GM23248 (cell line): ENCODE data around the gene TNNI3. TPM values are rescaled to one million over a fixed set of nuclear protein-coding genes. Genes with fewer than 3 reads are reported as not detected.

Experiments
- DNase-seq: peaks from one replicate; pipeline ENCODE4 v3.0.0-alpha.2; 2015
- H2AFZ ChIP-seq: fragments of 200-600 bp; sonication (generic); 2 replicates; pipeline ENCODE4 v1.6.1; 2016; ENCODE audit warnings: antibody characterized with exemption
- H3F3A ChIP-seq: fragments of 200-600 bp; sonication (generic); 2 replicates; pipeline ENCODE4 v1.6.1; 2016; ENCODE audit warnings: mild to moderate bottlenecking, antibody characterized with exemption, mixed run types; ENCODE audit not compliant: insufficient read depth
- H3K27ac ChIP-seq: fragments of 200-600 bp; sonication (generic); 2 replicates; pipeline ENCODE4 v1.5.1; 2016; ENCODE audit warnings: mild to moderate bottlenecking
- H3K27me3 ChIP-seq: fragments of 200-600 bp; sonication (generic); replicated peaks from 2 replicates; pipeline ENCODE4 v1.6.1; 2016; ENCODE audit warnings: mild to moderate bottlenecking; ENCODE audit not compliant: insufficient read depth
- H3K36me3 ChIP-seq: fragments of 200-600 bp; sonication (generic); 2 replicates; pipeline ENCODE4 v1.6.1; 2016; ENCODE audit warnings: low read depth, mild to moderate bottlenecking
- H3K4me1 ChIP-seq: fragments of 200-600 bp; sonication (generic); 2 replicates; pipeline ENCODE4 v1.6.1; 2016; ENCODE audit warnings: mild to moderate bottlenecking; ENCODE audit not compliant: insufficient read depth
- H3K4me2 ChIP-seq: fragments of 200-600 bp; sonication (generic); one replicate; pipeline ENCODE4 v1.6.1; 2016; ENCODE audit warnings: mild to moderate bottlenecking; ENCODE audit not compliant: unreplicated experiment
- H3K4me3 ChIP-seq: fragments of 200-600 bp; sonication (generic); 2 replicates; pipeline ENCODE4 v1.5.1; 2016; ENCODE audit warnings: mild to moderate bottlenecking
- H3K79me2 ChIP-seq: fragments of 200-600 bp; sonication (generic); 2 replicates; pipeline ENCODE4 v1.6.1; 2016; ENCODE audit warnings: mild to moderate bottlenecking; ENCODE audit not compliant: insufficient read depth
- H3K9ac ChIP-seq: fragments of 200-600 bp; sonication (generic); 2 replicates; pipeline ENCODE4 v1.6.1; 2016; ENCODE audit warnings: mild to moderate bottlenecking
- H3K9me2 ChIP-seq: fragments of 200-600 bp; sonication (generic); 2 replicates; pipeline ENCODE4 v1.6.1; 2016; ENCODE audit warnings: mixed run types, mild to moderate bottlenecking, moderate library complexity; ENCODE audit not compliant: insufficient read depth
- H3K9me3 ChIP-seq: fragments of 200-600 bp; sonication (generic); one replicate; pipeline ENCODE4 v1.6.1; 2017; ENCODE audit warnings: low read depth
- H4K20me1 ChIP-seq: fragments of 200-600 bp; sonication (generic); 2 replicates; pipeline ENCODE4 v1.6.0; 2016; ENCODE audit not compliant: insufficient read depth
- EZH2 ChIP-seq: fragments of 200-600 bp; sonication (generic); IDR thresholded peaks from 2 replicates; pipeline ENCODE4 v1.6.1; 2018; ENCODE audit warnings: antibody characterized with exemption, mild to moderate bottlenecking; ENCODE audit not compliant: insufficient read depth, poor library complexity, severe bottlenecking
- EZH2phosphoT487 ChIP-seq: fragments of 200-600 bp; sonication (generic); IDR thresholded peaks from 2 replicates; pipeline ENCODE4 v1.6.1; 2018; ENCODE audit warnings: antibody characterized with exemption, moderate library complexity, mild to moderate bottlenecking, low read depth; ENCODE audit not compliant: insufficient read depth
- WGBS, 2 experiments: methylation state at CpG; one replicate each; pipeline ENCODE4 v1.1.6; 2015 to 2017; ENCODE audit warnings: low lambda C conversion rate in 2 of 2, low coverage in 1 of 2; ENCODE audit errors: missing lambda C conversion rate in 2 of 2; 5-methylcytosine and 5-hydroxymethylcytosine counted together
- in situ Hi-C: fragments of 300-500 bp; cut with MboI; formaldehyde crosslinking; loops from 2 replicates; pipeline ENCODE4 v1.15.0; 2020
- polyA plus RNA-seq: library from polyadenylated mRNA; unstranded; fragments of >200 nt; fragmentation: Nextera tagmentation; extraction: Ambion mirVana; gene quantifications from 2 replicates; pipeline ENCODE4 v1.2.1, GENCODE V29; 2016
- total RNA-seq: library from RNA; depleted of rRNA; stranded (reverse); fragments of >200 nt; shearing (Covaris generic); gene quantifications from 2 replicates; pipeline ENCODE4 v1.2.3, GENCODE V29; 2014

TNNI3 gene
- total and polyA plus RNA-seq, 2 experiments from 2014 or later: not detected

DNA sequence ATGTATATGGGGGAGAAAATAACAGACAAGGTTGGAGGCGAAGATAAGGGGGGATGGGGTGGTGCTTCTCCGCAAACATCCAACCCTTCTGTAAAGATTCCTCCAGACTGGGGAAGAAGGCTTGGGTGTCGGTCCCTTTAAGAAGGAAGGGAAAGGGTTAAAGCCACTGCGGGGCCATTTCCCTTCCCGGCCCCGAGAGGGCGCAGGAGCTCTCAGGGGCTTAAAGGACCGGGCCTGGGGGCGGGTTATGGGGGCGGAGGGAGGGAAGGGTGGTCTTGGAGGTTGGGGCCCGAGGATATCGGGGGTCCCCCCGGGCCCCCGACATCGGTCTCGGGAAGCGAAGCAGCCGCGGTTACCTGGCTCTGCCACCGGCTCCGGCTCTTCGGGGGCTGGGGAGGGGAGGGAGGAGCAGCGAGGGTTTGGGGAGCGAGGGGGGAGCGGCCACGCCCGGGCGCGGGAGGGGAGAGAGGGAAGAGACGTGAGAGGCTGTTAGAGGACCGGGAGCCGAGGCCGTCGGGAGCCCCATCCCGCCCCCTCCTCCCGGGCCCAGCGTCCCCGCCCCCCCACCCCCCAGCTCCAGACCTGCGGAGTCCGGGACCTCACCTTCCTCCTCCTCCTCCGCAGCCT, 11.3 kb downstream of the TNNI3 start:
- H3K79me2 ChIP-seq: no peaks in the 10 kb centered on the region
- no peaks in the 10 kb centered on the region for H4K20me1 ChIP-seq
- H3K27me3 ChIP-seq: peaks cover 30% of the 10 kb centered on the region
- DNase-seq: peak; percentile 46
- H2AFZ ChIP-seq: no peak overlapping the region
- no peaks in the 10 kb centered on the region for H3K36me3 ChIP-seq
- no peak overlapping the region for H3K27ac ChIP-seq
- no peak overlapping the region for H3K4me2 ChIP-seq
- H3K4me3 ChIP-seq: no peak overlapping the region
- TF ChIP-seq EZH2phosphoT487: no peak
- TF ChIP-seq EZH2: no peak
- no peaks in the 10 kb centered on the region for H3F3A ChIP-seq
- no peaks in the 10 kb centered on the region for H3K9me2 ChIP-seq
- no peak overlapping the region for H3K9ac ChIP-seq
- H3K9me3 ChIP-seq: no peaks in the 10 kb centered on the region
- in situ Hi-C loops: loop anchor here (10.0 to 25.0 kb wide), 2 partner anchors 269 to 491 kb away; partner anchors contain the start of genes CCDC106, ZNF580 and ZNF581
- H3K4me1 ChIP-seq: no peaks in the 10 kb centered on the region
- WGBS, 2 experiments: 0 to 3% methylated on average over 6 to 39 of the region's 41 CpGs

DNA sequence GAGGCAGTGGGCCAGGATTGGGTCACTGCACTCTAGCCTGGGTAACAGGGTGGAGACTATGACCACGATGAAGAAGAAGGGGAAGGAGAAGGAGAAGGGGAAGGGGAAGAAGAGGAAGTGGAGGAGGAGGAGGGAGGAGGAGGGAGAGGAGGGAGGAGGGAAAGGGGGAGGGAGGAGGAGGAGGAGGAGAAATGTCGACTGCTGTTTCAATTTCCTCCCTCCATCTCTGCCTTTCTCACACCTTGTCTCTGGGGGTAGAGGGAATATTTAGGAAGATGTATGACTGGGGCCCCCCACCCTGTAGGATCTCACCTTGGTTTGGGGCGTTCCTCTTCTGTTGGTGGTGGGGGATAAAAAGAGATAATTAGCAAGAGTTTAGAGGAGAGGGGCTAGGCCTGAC, 12.3 kb downstream of the TNNI3 start:
- H3K36me3 ChIP-seq: no peaks in the 10 kb centered on the region
- no peaks in the 10 kb centered on the region for H3F3A ChIP-seq
- H3K4me2 ChIP-seq: no peak overlapping the region
- no peak for TF ChIP-seq EZH2
- TF ChIP-seq EZH2phosphoT487: no peak
- H3K9me2 ChIP-seq: no peaks in the 10 kb centered on the region
- H3K9me3 ChIP-seq: no peaks in the 10 kb centered on the region
- 27 to 28% methylated on average over 2 to 3 of the region's 3 CpGs for WGBS, 2 experiments
- H4K20me1 ChIP-seq: no peaks in the 10 kb centered on the region
- no peaks in the 10 kb centered on the region for H3K79me2 ChIP-seq
- no peak overlapping the region for H2AFZ ChIP-seq
- no peak overlapping the region for H3K9ac ChIP-seq
- no peak overlapping the region for H3K27ac ChIP-seq
- DNase-seq: no peak
- H3K27me3 ChIP-seq: peaks cover 27% of the 10 kb centered on the region
- H3K4me1 ChIP-seq: no peaks in the 10 kb centered on the region
- in situ Hi-C loops: loop anchor here (10.0 to 25.0 kb wide), 2 partner anchors 270 to 492 kb away; partner anchors contain the start of genes CCDC106, ZNF580 and ZNF581
- H3K4me3 ChIP-seq: no peak overlapping the region

DNA sequence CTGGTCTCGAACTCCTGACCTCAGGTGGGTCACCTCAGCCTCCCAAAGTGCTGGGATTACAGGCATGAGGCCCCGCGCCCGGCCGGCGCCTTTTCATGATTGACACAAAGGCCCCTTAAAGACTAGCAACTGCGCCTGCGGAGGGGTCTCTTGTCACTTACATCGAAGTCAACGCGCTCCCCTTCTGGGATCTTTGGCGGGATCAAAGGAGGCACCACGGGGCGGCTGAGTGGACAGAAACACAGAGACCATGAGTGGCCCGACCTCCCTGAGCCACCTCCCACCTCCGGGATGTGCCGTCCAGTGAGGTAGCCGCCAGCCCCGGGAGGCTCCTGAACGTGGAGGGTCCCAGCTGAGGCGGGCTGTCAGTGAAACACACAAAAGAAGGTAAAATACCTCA, 15.8 kb downstream of the TNNI3 start:
- no peaks in the 10 kb centered on the region for H3K36me3 ChIP-seq
- H3K4me2 ChIP-seq: peak overlapping the region; percentile 62
- H3F3A ChIP-seq: no peaks in the 10 kb centered on the region
- H3K79me2 ChIP-seq: no peaks in the 10 kb centered on the region
- no peak overlapping the region for H3K27ac ChIP-seq
- peak overlapping the region; percentile 58; the same call in 1 of the 2 replicates for H2AFZ ChIP-seq
- H3K4me3 ChIP-seq: 0 out of 2 replicates have a peak overlapping the region, but pooled peaks have one; percentile 42
- H3K9ac ChIP-seq: no peak overlapping the region
- no peak for TF ChIP-seq EZH2phosphoT487
- TF ChIP-seq EZH2: no peak
- H3K27me3 ChIP-seq: peaks cover 9% of the 10 kb centered on the region
- no peaks in the 10 kb centered on the region for H3K9me2 ChIP-seq
- DNase-seq: no peak
- no peaks in the 10 kb centered on the region for H3K9me3 ChIP-seq
- in situ Hi-C loops: loop anchor here (10.0 to 25.0 kb wide), 2 partner anchors 273 to 496 kb away; partner anchors contain the start of genes CCDC106, ZNF580 and ZNF581
- WGBS, 2 experiments: 10 to 11% methylated on average over 21 of the region's 21 CpGs
- H3K4me1 ChIP-seq: no peaks in the 10 kb centered on the region
- no peaks in the 10 kb centered on the region for H4K20me1 ChIP-seq

DNA sequence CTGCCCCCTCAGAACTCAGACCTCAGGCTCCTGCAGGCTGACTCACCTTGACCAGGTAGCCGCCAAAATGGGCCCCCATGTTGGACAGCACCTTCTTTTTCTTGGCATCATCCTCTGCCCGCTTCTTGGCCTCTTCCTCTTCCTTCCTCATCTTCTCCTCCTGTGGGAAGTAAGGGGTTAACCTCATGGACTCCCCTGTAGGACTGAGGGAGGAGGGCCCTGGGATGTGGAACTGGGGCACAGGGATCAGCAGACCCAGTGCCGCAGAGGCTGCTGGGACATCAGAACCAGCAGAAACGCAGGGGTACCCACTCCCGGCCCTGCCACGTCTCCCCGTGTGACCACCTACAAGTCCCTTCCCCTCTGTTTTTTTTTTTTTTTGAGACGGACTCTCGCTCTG, 19.6 kb downstream of the TNNI3 start:
- Histone ChIP-seq H3K9ac (no peak overlapping the region), H3K36me3 (no peaks in the 10 kb centered on the region), H2AFZ (no peak overlapping the region), H3K4me3 (no peak overlapping the region), H3F3A (no peaks in the 10 kb centered on the region), H3K27ac (no peak overlapping the region), H3K9me3 (no peaks in the 10 kb centered on the region), H3K4me1 (no peaks in the 10 kb centered on the region), H3K4me2 (no peak overlapping the region), H3K27me3 (peaks cover 13% of the 10 kb centered on the region), H3K9me2 (no peaks in the 10 kb centered on the region), H4K20me1 (no peaks in the 10 kb centered on the region), H3K79me2 (no peaks in the 10 kb centered on the region)
- DNase-seq: no peak
- no peak for TF ChIP-seq EZH2phosphoT487
- in situ Hi-C loops: loop anchor here (25.0 kb wide), 1 partner anchor 499 kb away; the partner anchor contains the start of genes CCDC106, ZNF580 and ZNF581
- 29 to 31% methylated on average over 9 of the region's 9 CpGs for WGBS, 2 experiments
